K562 (cell line): Measurements from ENCODE around the gene CPED1. TPM values are rescaled to one million over a fixed set of nuclear protein-coding genes. Genes with fewer than 3 reads are reported as not detected.

ENCODE experiments used
- ATAC-seq: fragments of 200-7000 bp; cut with Tn5 transposase; 3 replicates; pipeline ENCODE4 v1.9.1; 2020; ENCODE audit warnings: moderate library complexity
- BruUV-seq: library from RNA; stranded (reverse); fragments of 400-500 nt; replicated peaks from 2 replicates; lab custom pipeline; 2021; lab: Mats Ljungman, UMichigan
- CTCF ChIA-PET: fragments of 300-600 bp; formaldehyde crosslinking; extraction: SDS; loops from one replicate; lab custom pipeline; 2021; ENCODE audit warnings: low intra/inter-chr PET ratio; lab: Yijun Ruan, JAX
- POLR2A ChIA-PET: fragments of 300-600, 350-650 bp; sonication (Branson Sonifier 250); formaldehyde crosslinking; extraction: SDS; loops from one replicate; lab custom pipeline; 2021; ENCODE audit warnings: antibody characterized with exemption, inconsistent platforms; lab: Yijun Ruan, JAX
- DNase-seq, 4 experiments: peaks; one replicate each; pipeline versions ENCODE4 v3.0.0 to v3.0.0-alpha.2; 2011 to 2018; ENCODE audit warnings: low spot score in 3 of 4, mixed read lengths in 3 of 4; ENCODE audit errors: extremely low read depth in 1 of 4
- FAIRE-seq: peaks from 2 replicates; lab custom pipeline; 2011; peaks lifted over from hg19 to GRCh38; lab: Jason Lieb, UNC
- H2AFZ ChIP-seq: 2 replicates; pipeline ENCODE4 v1.6.0; 2011; ENCODE audit warnings: low read depth, low read length, control low read depth, inconsistent platforms
- H3K27ac ChIP-seq: fragments of 200-600 bp; 3 replicates; pipeline ENCODE4 v1.8.0; 2011; ENCODE audit warnings: low read depth, mild to moderate bottlenecking, control low read depth, inconsistent platforms, low read length, moderate library complexity, mixed read lengths; ENCODE audit errors: extremely low read depth
- H3K27me3 ChIP-seq, 2 experiments: fragments of 300-600 bp in 1 of 2; 2 replicates in 1 of 2; 3 replicates in 1 of 2; pipeline versions ENCODE4 v1.6.0 to v1.8.0; 2011; ENCODE audit warnings: inconsistent platforms in 2 of 2, low read length in 2 of 2, mild to moderate bottlenecking in 1 of 2, mixed read lengths in 1 of 2, moderate library complexity in 1 of 2; ENCODE audit not compliant: control insufficient read depth in 2 of 2, insufficient read depth in 2 of 2
- H3K36me3 ChIP-seq: fragments of 300-600 bp; 3 replicates; pipeline ENCODE4 v1.8.0; 2011; ENCODE audit warnings: mild to moderate bottlenecking, low read length, inconsistent platforms; ENCODE audit not compliant: control insufficient read depth, insufficient read depth
- H3K4me1 ChIP-seq, 2 experiments: fragments of 200-600 bp in 1 of 2; replicated peaks in 1 of 2; 2 replicates in 1 of 2; 3 replicates in 1 of 2; pipeline versions ENCODE4 v1.5.1 to v1.8.0; 2011; ENCODE audit warnings: inconsistent platforms in 2 of 2, low read length in 2 of 2, mild to moderate bottlenecking in 1 of 2, mixed read lengths in 1 of 2, moderate library complexity in 1 of 2; ENCODE audit not compliant: control insufficient read depth in 2 of 2, insufficient read depth in 2 of 2
- H3K4me2 ChIP-seq: 2 replicates; pipeline ENCODE4 v1.6.1; 2011; ENCODE audit warnings: low read length, control low read depth, inconsistent platforms, mixed read lengths; ENCODE audit not compliant: insufficient read depth
- H3K4me3 ChIP-seq: fragments of 200-600 bp; sonication (generic), shearing (Covaris generic); 2 replicates; pipeline ENCODE4 v1.5.1; 2016; ENCODE audit warnings: control low read depth, inconsistent platforms
- H3K79me2 ChIP-seq: fragments of 200-600 bp; 3 replicates; pipeline ENCODE4 v1.8.0; 2011; ENCODE audit warnings: low read length, inconsistent platforms; ENCODE audit not compliant: control insufficient read depth, insufficient read depth
- H3K9ac ChIP-seq, 2 experiments: 2 replicates each; pipeline versions ENCODE4 v1.6.0 to v1.6.1; 2011; ENCODE audit warnings: low read depth in 2 of 2, low read length in 2 of 2, control low read depth in 1 of 2, inconsistent platforms in 1 of 2, mild to moderate bottlenecking in 1 of 2, mixed read lengths in 1 of 2; ENCODE audit not compliant: insufficient read depth in 1 of 2
- H3K9me1 ChIP-seq: one replicate; pipeline ENCODE4 v1.6.0; 2011; ENCODE audit warnings: inconsistent platforms, mild to moderate bottlenecking, low read length, moderate library complexity; ENCODE audit not compliant: control insufficient read depth, insufficient read depth
- H3K9me3 ChIP-seq: replicated peaks from 2 replicates; pipeline ENCODE4 v1.5.1; 2011; ENCODE audit warnings: low read depth, low read length, inconsistent platforms; ENCODE audit not compliant: control insufficient read depth, insufficient read depth
- H4K20me1 ChIP-seq: replicated peaks from 2 replicates; pipeline ENCODE4 v1.6.1; 2011; ENCODE audit warnings: low read length, inconsistent platforms, mixed read lengths; ENCODE audit not compliant: control insufficient read depth, insufficient read depth
- BDP1 ChIP-seq: IDR thresholded peaks from 3 replicates; pipeline ENCODE4 v1.6.1; 2011; ENCODE audit not compliant: insufficient read length, insufficient read depth
- EP300 ChIP-seq: IDR thresholded peaks from 2 replicates; pipeline ENCODE4 v1.6.1; 2012; ENCODE audit warnings: low read length, improper control_type of control experiment
- ETS2 ChIP-seq: IDR thresholded peaks from 2 replicates; pipeline ENCODE4 v1.6.1; 2016; ENCODE audit warnings: borderline replicate concordance, missing genetic modification characterization, mild to moderate bottlenecking, moderate library complexity, missing compliant biosample characterization; ENCODE audit not compliant: poor library complexity, severe bottlenecking
- GABPB1 ChIP-seq: sonication (generic); formaldehyde crosslinking; IDR thresholded peaks from 2 replicates; pipeline ENCODE4 v1.8.0; 2022; ENCODE audit warnings: mild to moderate bottlenecking, missing genetic modification reagents
- JUN ChIP-seq, 2 experiments: sonication (generic) in 1 of 2; formaldehyde crosslinking in 1 of 2; IDR thresholded peaks; 2 replicates each; pipeline versions ENCODE4 v1.6.1 to v1.8.0; 2012 to 2022; ENCODE audit warnings: borderline replicate concordance in 2 of 2, mild to moderate bottlenecking in 2 of 2, improper control_type of control experiment in 1 of 2, low read depth in 1 of 2, low read length in 1 of 2, missing genetic modification reagents in 1 of 2
- NCOA6 ChIP-seq: fragments of 450-650 bp; IDR thresholded peaks from 2 replicates; pipeline ENCODE4 v1.6.1; 2017; ENCODE audit warnings: mild to moderate bottlenecking
- NFATC3 ChIP-seq: fragments of 450-650 bp; IDR thresholded peaks from 2 replicates; pipeline ENCODE4 v1.6.1; 2017; ENCODE audit warnings: mild to moderate bottlenecking
- NR2F6 ChIP-seq: fragments of 450-650 bp; formaldehyde crosslinking; IDR thresholded peaks from 2 replicates; pipeline ENCODE4 v1.4.0; 2020; ENCODE audit warnings: mild to moderate bottlenecking
- RBFOX2 ChIP-seq: fragments of 200-400 bp; formaldehyde crosslinking; IDR thresholded peaks from 2 replicates; pipeline ENCODE4 v1.6.1; 2017; ENCODE audit warnings: low read depth, mild to moderate bottlenecking, low read length, moderate library complexity
- SMAD3 ChIP-seq: fragments of 450-650 bp; formaldehyde crosslinking; conservative IDR thresholded peaks from 2 replicates; pipeline ENCODE4 v1.4.0; 2020; ENCODE audit warnings: mild to moderate bottlenecking
- ZBTB34 ChIP-seq: fragments of 250-450 bp; sonication (Bioruptor Pico); IDR thresholded peaks from 2 replicates; pipeline ENCODE4 v1.8.0; 2021; ENCODE audit warnings: mild to moderate bottlenecking, moderate library complexity
- ZNF134 ChIP-seq: fragments of 250-450 bp; sonication (Bioruptor Pico); conservative IDR thresholded peaks from 2 replicates; pipeline ENCODE4 v1.4.0; 2020
- ZNF3 ChIP-seq: fragments of 250-450 bp; sonication (Bioruptor Pico); IDR thresholded peaks from 2 replicates; pipeline ENCODE4 v1.5.0; 2021; ENCODE audit warnings: mild to moderate bottlenecking, moderate library complexity
- ZNF444 ChIP-seq: fragments of 250-450 bp; sonication (Bioruptor Pico); IDR thresholded peaks from 2 replicates; pipeline ENCODE4 v1.4.0; 2020; ENCODE audit warnings: mild to moderate bottlenecking, moderate library complexity
- ZNF589 ChIP-seq: fragments of 200-800 bp; sonication (Bioruptor generic); IDR thresholded peaks from 2 replicates; pipeline ENCODE4 v1.6.1; 2016; ENCODE audit warnings: low read depth, missing genetic modification characterization, missing compliant biosample characterization
- WGBS: fragments of 100-300 bp; shearing (Covaris generic); methylation state at CpG from one replicate; pipeline ENCODE4 v1.1.6; 2016; ENCODE audit warnings: low coverage, mixed read lengths; ENCODE audit not compliant: insufficient coverage; ENCODE audit errors: missing lambda C conversion rate; 5-methylcytosine and 5-hydroxymethylcytosine counted together
- in situ Hi-C: fragments of 300-500 bp; cut with MboI; formaldehyde crosslinking; loops from 4 replicates; pipeline ENCODE4 v1.15.0; 2018; ENCODE audit warnings: inconsistent platforms, mixed read lengths
- intact Hi-C: fragments of 100-400 bp; cut with micrococcal nuclease; formaldehyde crosslinking; loops from 2 replicates; pipeline ENCODE4 v1.14.2; 2022
- polyA plus RNA-seq, 8 experiments: library from polyadenylated mRNA; depleted of rRNA in 4 of 8; stranded (reverse) in 5 of 8; unstranded in 3 of 8; fragments of >200 nt; fragmentation: Nextera tagmentation in 2 of 8; fragmentation: Illumina TruSeq in 1 of 8; extraction: Ambion mirVana in 2 of 8; extraction: Trizol in 1 of 8; gene quantifications; 2 replicates each; pipeline versions ENCODE4 v1.2.1 to v1.2.3, GENCODE V29; 2011 to 2014; ENCODE audit warnings: inconsistent platforms in 1 of 8, missing spikeins in 1 of 8
- total RNA-seq, 7 experiments: library from RNA; depleted of rRNA in 6 of 7; stranded (reverse); fragments of >200 nt in 6 of 7; fragmentation: Illumina TruSeq in 2 of 7; extraction: Trizol in 2 of 7; gene quantifications; 2 replicates each; pipeline versions ENCODE4 v1.2.1 to v1.2.3, GENCODE V29; 2011 to 2021; ENCODE audit warnings: low replicate concordance in 1 of 7

CPED1 gene
- total and polyA plus RNA-seq, 9 of the 15 experiments (the other 6 are each of a cell fraction or from before 2014, with no cell fraction given), result 195 to 393 (median 290) TPM

DNA sequence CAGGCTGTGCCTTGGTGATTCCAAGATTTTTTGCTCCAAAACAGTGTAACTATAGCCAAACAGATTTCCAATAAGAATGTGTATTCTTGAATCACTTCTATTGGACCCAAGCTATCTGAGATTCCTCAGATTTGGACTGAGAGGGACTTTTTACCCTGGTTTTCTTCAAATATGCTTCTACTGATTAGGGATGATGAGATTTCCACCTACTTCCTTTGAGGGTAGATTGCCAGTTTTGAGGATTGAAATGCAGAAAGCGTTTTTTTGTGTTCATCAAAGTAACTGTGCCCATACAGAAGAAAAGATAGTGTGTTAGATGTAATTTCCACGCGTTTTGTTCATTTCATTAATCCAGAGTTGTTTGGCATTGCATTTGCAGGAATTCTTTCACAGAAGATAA is 144.9 kb downstream of the CPED1 start:
- no peaks in the 10 kb centered on the region for H4K20me1 ChIP-seq
- no peaks in the 10 kb centered on the region for H3K27me3 ChIP-seq
- H3K4me1 ChIP-seq, result no peaks in the 10 kb centered on the region
- no peaks in the 10 kb centered on the region for H3K9me3 ChIP-seq
- intact Hi-C loops, result loop anchor here (10.0 kb wide), 1 partner anchor 411 kb away; no protein-coding TSS in a partner anchor
- no peak overlapping the region for H3K4me3 ChIP-seq
- POLR2A ChIA-PET, result no interaction called here
- 92% methylated on average over 3 of the region's 3 CpGs for WGBS
- no peak overlapping the region for H2AFZ ChIP-seq
- H3K4me2 ChIP-seq, result no peak overlapping the region
- DNase-seq, result no peak
- no peak for ATAC-seq
- no peak overlapping the region for H3K9ac ChIP-seq
- no peak for FAIRE-seq
- TF ChIP-seq NFATC3 (no peak), GABPB1 (CRISPR knock-in tag) (no peak), ZNF134 (CRISPR knock-in tag) (peak; percentile 61; the same call in 1 of the 2 replicates), BDP1 (no peak), NR2F6 (CRISPR knock-in tag) (no peak), NCOA6 (no peak)
- BruUV-seq, result no TSS peak
- H3K9me1 ChIP-seq, result no peaks in the 10 kb centered on the region
- H3K36me3 ChIP-seq, result peaks cover 95% of the 10 kb centered on the region
- H3K27ac ChIP-seq, result no peak overlapping the region
- in situ Hi-C loops, result no loop called here
- CTCF ChIA-PET, result no interaction called here
- no peaks in the 10 kb centered on the region for H3K79me2 ChIP-seq

- peak; percentile 3; the same call in 2 of the 3 replicates for ATAC-seq
- intact Hi-C loops, result loop anchor here (10.0 kb wide), 1 partner anchor 407 kb away; no protein-coding TSS in a partner anchor
- Histone ChIP-seq H3K79me2 (no peaks in the 10 kb centered on the region), H3K4me1 (no peaks in the 10 kb centered on the region), H3K9ac (no peak overlapping the region), H3K4me2 (no peak overlapping the region), H3K9me3 (no peaks in the 10 kb centered on the region), H2AFZ (no peak overlapping the region), H3K27me3 (no peaks in the 10 kb centered on the region), H3K27ac (no peak overlapping the region; the same call in 2 of the 3 replicates), H3K4me3 (no peak overlapping the region), H4K20me1 (no peaks in the 10 kb centered on the region), H3K36me3 (peaks cover 95% of the 10 kb centered on the region), H3K9me1 (no peaks in the 10 kb centered on the region)
- BruUV-seq, result no TSS peak
- FAIRE-seq, result no peak
- ChIA-PET POLR2A (interaction anchor here (1.1 to 1.4 kb wide), 2 partner anchors 10 to 23 kb away, joined by 3 to 4 read pairs; no protein-coding TSS in a partner anchor), CTCF (no interaction called here)
- in situ Hi-C loops, result no loop called here
- WGBS, result 91% methylated on average over 2 of the region's 2 CpGs
- no peak for DNase-seq
- TF ChIP-seq ZNF444 (CRISPR knock-in tag) (no peak), ZNF589 (peak; percentile 73; the same call in 1 of the 2 replicates), ETS2 (no peak), EP300 (peak; percentile 35; the same call in 1 of the 2 replicates), ZBTB34 (CRISPR knock-in tag) (no peak), RBFOX2 (0 out of 2 replicates have a peak, but pooled peaks have one; percentile 13), SMAD3 (CRISPR knock-in tag) (peak; percentile 2; the same call in 1 of the 2 replicates), ZNF3 (0 out of 2 replicates have a peak, but pooled peaks have one; percentile 20), JUN (IDR thresholded peaks at IDR 0.05; ENCODE audit: borderline replicate concordance, low read depth, low read length) (0 out of 2 replicates have a peak, but pooled peaks have one; percentile 37), JUN (CRISPR knock-in tag; IDR thresholded peaks at IDR 0.05; ENCODE audit: borderline replicate concordance) (no peak)
Observed at GRCh38 chr7:121137580-121137979, 149.1 kb downstream of the CPED1 start.
